Measurements from ENCODE around the gene SET. TPM values are rescaled to one million over a fixed set of nuclear protein-coding genes. Genes with fewer than 3 reads are reported as not detected.
A peak's percentile ranks its signal among the peaks of the same experiment; 100 is the strongest.
"Not testable (repeated sequence)": the region's sequence is repeated elsewhere in the genome, so short reads cannot be mapped to it uniquely, and the experiment has no call there.

The SET gene
- total RNA-seq, 1 donor from 2014 or later: 168 TPM

- no peak for TF ChIP-seq CTCF (IDR thresholded peaks at IDR 0.05; ENCODE audit: borderline replicate concordance)
- Histone ChIP-seq H3K9me3 (replicated peaks) (no peaks in the 10 kb centered on the region), H3K27me3 (ENCODE audit: low read depth) (no peaks in the 10 kb centered on the region), H3K4me1 (peaks cover 16% of the 10 kb centered on the region), H3K4me3 (peak overlapping the region; percentile 76), H3K27ac (replicated peaks) (peak overlapping the region; percentile 98), H3K36me3 (no peaks in the 10 kb centered on the region)
- intact Hi-C loops (cut with micrococcal nuclease): no loop called here
- no peak for DNase-seq
Observed at GRCh38 chr9:128657344-128657704, 31.7 kb upstream of the SET start.

GRCh38 chr9:128657796-128658195 is 31.2 kb upstream of the SET start:
- peaks cover 16% of the 10 kb centered on the region for H3K4me1 ChIP-seq
- no peaks in the 10 kb centered on the region for H3K27me3 ChIP-seq (ENCODE audit: low read depth)
- DNase-seq: no peak
- H3K36me3 ChIP-seq: no peaks in the 10 kb centered on the region
- H3K27ac ChIP-seq (replicated peaks): no peak overlapping the region
- no peak for TF ChIP-seq CTCF (IDR thresholded peaks at IDR 0.05; ENCODE audit: borderline replicate concordance)
- no peak overlapping the region for H3K4me3 ChIP-seq
- intact Hi-C loops (cut with micrococcal nuclease): no loop called here
- H3K9me3 ChIP-seq (replicated peaks): no peaks in the 10 kb centered on the region

- H3K27me3 ChIP-seq (ENCODE audit: low read depth); H3K4me3 ChIP-seq; intact Hi-C loops (cut with micrococcal nuclease); DNase-seq; H3K36me3 ChIP-seq; H3K4me1 ChIP-seq; H3K27ac ChIP-seq (replicated peaks); H3K9me3 ChIP-seq (replicated peaks): not testable (repeated sequence)
Observed at GRCh38 chr9:128666481-128666941, 22.5 kb upstream of the SET start.

- Histone ChIP-seq H3K4me1 (no peaks in the 10 kb centered on the region), H3K4me3 (no peak overlapping the region), H3K9me3 (replicated peaks) (no peaks in the 10 kb centered on the region), H3K27me3 (ENCODE audit: low read depth) (no peaks in the 10 kb centered on the region), H3K27ac (replicated peaks) (no peak overlapping the region), H3K36me3 (no peaks in the 10 kb centered on the region)
- TF ChIP-seq CTCF (IDR thresholded peaks at IDR 0.05; ENCODE audit: borderline replicate concordance): no peak
- no peak for DNase-seq
- intact Hi-C loops (cut with micrococcal nuclease): no loop called here
Observed at GRCh38 chr9:128669786-128670185, 19.2 kb upstream of the SET start.

GRCh38 chr9:128675382-128675781 is 13.6 kb upstream of the SET start:
- TF ChIP-seq CTCF (IDR thresholded peaks at IDR 0.05; ENCODE audit: borderline replicate concordance): no peak
- no peak for DNase-seq
- intact Hi-C loops (cut with micrococcal nuclease): no loop called here

GRCh38 chr9:128677794-128678193 is 11.2 kb upstream of the SET start:
- Histone ChIP-seq H3K36me3 (no peaks in the 10 kb centered on the region), H3K27ac (replicated peaks) (no peak overlapping the region), H3K4me1 (no peaks in the 10 kb centered on the region), H3K9me3 (replicated peaks) (no peaks in the 10 kb centered on the region), H3K4me3 (no peak overlapping the region), H3K27me3 (ENCODE audit: low read depth) (no peaks in the 10 kb centered on the region)
- DNase-seq: no peak
- TF ChIP-seq CTCF (IDR thresholded peaks at IDR 0.05; ENCODE audit: borderline replicate concordance): no peak
- intact Hi-C loops (cut with micrococcal nuclease): no loop called here

More at GRCh38 chr9:128675382-128675781, 13.6 kb upstream of the SET start:
- Histone ChIP-seq H3K4me1 (no peaks in the 10 kb centered on the region), H3K4me3 (no peak overlapping the region), H3K9me3 (replicated peaks) (no peaks in the 10 kb centered on the region), H3K27me3 (ENCODE audit: low read depth) (no peaks in the 10 kb centered on the region), H3K27ac (replicated peaks) (no peak overlapping the region), H3K36me3 (no peaks in the 10 kb centered on the region)

Measured in left ventricle myocardium inferior (tissue), 1 donor.